HG03575 (cell line): ENCODE measurements around the gene SLC23A2.
"Not testable (repeated sequence)": the region's sequence is repeated elsewhere in the genome, so short reads cannot be mapped to it uniquely, and the experiment has no call there.

Source experiments
- ATAC-seq: cut with Tn5 transposase; IDR thresholded peaks from one replicate; pipeline ENCODE4 v1.9.1; 2021; ENCODE audit not compliant: unreplicated experiment, insufficient number of reproducible peaks, low FRiP score; ENCODE audit errors: extremely low read depth

The SLC23A2 gene

GRCh38 chr20:5020760-5021159 lies 19.4 kb upstream of the SLC23A2 start:
- no peak for ATAC-seq

GRCh38 chr20:5013682-5014447 lies 12.6 kb upstream of the SLC23A2 start:
- ATAC-seq: no peak

GRCh38 chr20:5008759-5009158 lies 7.4 kb upstream of the SLC23A2 start:
- ATAC-seq: no peak

- ATAC-seq: no peak
These were observed 4.0 kb upstream of the SLC23A2 start for GRCh38 chr20:5005326-5005725.

GRCh38 chr20:5004825-5005224 lies 3.5 kb upstream of the SLC23A2 start:
- ATAC-seq: not testable (repeated sequence)

GRCh38 chr20:5003626-5004025 lies 2.3 kb upstream of the SLC23A2 start:
- ATAC-seq: no peak

GRCh38 chr20:5002077-5002413 lies 735 bp upstream of the SLC23A2 start:
- no peak for ATAC-seq

- ATAC-seq: no peak
These were observed 792 bp downstream of the SLC23A2 start for GRCh38 chr20:5000263-5001173.

GRCh38 chr20:4999788-5000187 lies 1.5 kb downstream of the SLC23A2 start:
- no peak for ATAC-seq

GRCh38 chr20:4998160-4998651 lies 3.1 kb downstream of the SLC23A2 start:
- no peak for ATAC-seq

- ATAC-seq: no peak
These were observed 4.1 kb downstream of the SLC23A2 start for GRCh38 chr20:4997222-4997621.

GRCh38 chr20:4989570-4989969 lies 11.7 kb downstream of the SLC23A2 start:
- ATAC-seq: no peak

GRCh38 chr20:4987130-4987529 lies 14.2 kb downstream of the SLC23A2 start:
- no peak for ATAC-seq

GRCh38 chr20:4985658-4986057 lies 15.7 kb downstream of the SLC23A2 start:
- no peak for ATAC-seq

GRCh38 chr20:4982281-4982680 lies 19.0 kb downstream of the SLC23A2 start:
- ATAC-seq: no peak

GRCh38 chr20:4979841-4980410 lies 21.4 kb downstream of the SLC23A2 start:
- ATAC-seq: no peak

GRCh38 chr20:4978050-4978918 lies 23.0 kb downstream of the SLC23A2 start:
- ATAC-seq: no peak

GRCh38 chr20:4976014-4976413 lies 25.3 kb downstream of the SLC23A2 start:
- not testable (repeated sequence) for ATAC-seq
